GM23338 (cell line): ENCODE data around the gene MALRD1. TPM values are rescaled to one million over a fixed set of nuclear protein-coding genes. Genes with fewer than 3 reads are reported as not detected.

Source experiments
- CREB1 ChIP-seq: fragments of 250-450 bp; sonication (Bioruptor Pico); IDR thresholded peaks from 2 replicates; pipeline ENCODE4 v1.5.0; 2020; ENCODE audit warnings: low read depth, mild to moderate bottlenecking, moderate library complexity
- EZH2 ChIP-seq: fragments of 200-600 bp; sonication (generic); IDR thresholded peaks from one replicate; pipeline ENCODE4 v1.8.0; 2017; ENCODE audit warnings: antibody characterized with exemption, mild to moderate bottlenecking, low read depth; ENCODE audit not compliant: unreplicated experiment
- EZH2phosphoT487 ChIP-seq: fragments of 200-600 bp; sonication (generic); IDR thresholded peaks from one replicate; pipeline ENCODE4 v1.8.1; 2018; ENCODE audit warnings: antibody characterized with exemption; ENCODE audit not compliant: unreplicated experiment
- JUNB ChIP-seq: IDR thresholded peaks from one replicate; pipeline ENCODE4 v1.6.1; 2016; ENCODE audit warnings: antibody characterized with exemption; ENCODE audit not compliant: unreplicated experiment
- NANOG ChIP-seq: IDR thresholded peaks from 2 replicates; pipeline ENCODE4 v1.6.1; 2016; ENCODE audit warnings: antibody characterized with exemption, borderline replicate concordance
- POLR2AphosphoS5 ChIP-seq: IDR thresholded peaks from 2 replicates; pipeline ENCODE4 v1.6.1; 2016; ENCODE audit warnings: antibody characterized with exemption, low read depth
- REST ChIP-seq: IDR thresholded peaks from one replicate; pipeline ENCODE4 v1.6.1; 2018; ENCODE audit warnings: antibody characterized with exemption; ENCODE audit not compliant: unreplicated experiment
- STAT1 ChIP-seq: IDR thresholded peaks from one replicate; pipeline ENCODE4 v1.6.1; 2016; ENCODE audit warnings: antibody characterized with exemption; ENCODE audit not compliant: unreplicated experiment
- ZNF331 ChIP-seq: fragments of 250-450 bp; sonication (Bioruptor Pico); IDR thresholded peaks from 2 replicates; pipeline ENCODE4 v1.5.0; 2020; ENCODE audit warnings: low read depth, mild to moderate bottlenecking, moderate library complexity
- ZNF462 ChIP-seq: fragments of 250-450 bp; sonication (Bioruptor Pico); IDR thresholded peaks from 2 replicates; pipeline ENCODE4 v1.5.0; 2020; ENCODE audit warnings: mild to moderate bottlenecking, moderate library complexity
- polyA plus RNA-seq: library from polyadenylated mRNA; unstranded; fragments of >200 nt; fragmentation: Nextera tagmentation; extraction: Ambion mirVana; gene quantifications from 2 replicates; pipeline ENCODE4 v1.2.1, GENCODE V29; 2016
- total RNA-seq: library from RNA; depleted of rRNA; stranded (reverse); fragments of >200 nt; shearing (Covaris generic); gene quantifications from 2 replicates; pipeline ENCODE4 v1.2.3, GENCODE V29; 2014
- TF ChIP-seq, protein P1 (sequence below), 2 experiments: fragments of 200-600 bp in 1 of 2; sonication (generic) in 1 of 2; conservative IDR thresholded peaks; 2 replicates each; pipeline versions ENCODE4 v1.5.1 to v1.6.1; 2016 to 2017; ENCODE audit warnings: antibody characterized with exemption in 2 of 2, low read depth in 2 of 2, mild to moderate bottlenecking in 2 of 2, moderate library complexity in 1 of 2

The MALRD1 gene
- total and polyA plus RNA-seq, 2 experiments from 2014 or later = 0.42 to 1.9 TPM

DNA sequence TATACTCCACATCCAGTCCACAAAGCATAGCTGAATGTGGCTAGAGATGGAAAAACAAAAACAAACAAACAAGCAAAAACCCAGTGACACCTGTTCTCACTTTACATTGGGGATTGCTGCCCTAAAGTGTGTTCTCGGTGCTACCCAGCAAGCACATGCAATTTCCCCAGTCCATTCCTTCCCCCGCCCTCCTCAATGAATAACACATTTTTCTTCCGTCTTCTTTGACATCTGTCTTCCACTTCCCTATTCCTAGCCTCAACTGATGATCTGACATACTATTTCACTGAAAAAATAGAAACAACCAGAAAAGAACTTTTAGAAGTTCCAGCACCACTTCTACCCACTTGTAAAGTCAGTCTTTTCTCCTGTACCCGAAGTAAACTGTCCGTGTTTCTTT, 147.1 kb downstream of the MALRD1 start (continued):
- TF ChIP-seq ZNF462 (CRISPR knock-in tag) (no peak), ZNF331 (CRISPR knock-in tag) (no peak), CREB1 (CRISPR knock-in tag) (no peak), JUNB (no peak), NANOG (no peak), REST (no peak), STAT1 (no peak), POLR2AphosphoS5 (no peak), EZH2 (no peak), EZH2phosphoT487 (no peak)
- TF ChIP-seq, protein P1, sequence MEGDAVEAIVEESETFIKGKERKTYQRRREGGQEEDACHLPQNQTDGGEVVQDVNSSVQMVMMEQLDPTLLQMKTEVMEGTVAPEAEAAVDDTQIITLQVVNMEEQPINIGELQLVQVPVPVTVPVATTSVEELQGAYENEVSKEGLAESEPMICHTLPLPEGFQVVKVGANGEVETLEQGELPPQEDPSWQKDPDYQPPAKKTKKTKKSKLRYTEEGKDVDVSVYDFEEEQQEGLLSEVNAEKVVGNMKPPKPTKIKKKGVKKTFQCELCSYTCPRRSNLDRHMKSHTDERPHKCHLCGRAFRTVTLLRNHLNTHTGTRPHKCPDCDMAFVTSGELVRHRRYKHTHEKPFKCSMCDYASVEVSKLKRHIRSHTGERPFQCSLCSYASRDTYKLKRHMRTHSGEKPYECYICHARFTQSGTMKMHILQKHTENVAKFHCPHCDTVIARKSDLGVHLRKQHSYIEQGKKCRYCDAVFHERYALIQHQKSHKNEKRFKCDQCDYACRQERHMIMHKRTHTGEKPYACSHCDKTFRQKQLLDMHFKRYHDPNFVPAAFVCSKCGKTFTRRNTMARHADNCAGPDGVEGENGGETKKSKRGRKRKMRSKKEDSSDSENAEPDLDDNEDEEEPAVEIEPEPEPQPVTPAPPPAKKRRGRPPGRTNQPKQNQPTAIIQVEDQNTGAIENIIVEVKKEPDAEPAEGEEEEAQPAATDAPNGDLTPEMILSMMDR (conservative IDR thresholded peaks at IDR 0.05; ENCODE audit: low read depth in 2 of 2) = no peak
